H1 (cell line): ENCODE data around the gene IPO11. TPM values are rescaled to one million over a fixed set of nuclear protein-coding genes. Genes with fewer than 3 reads are reported as not detected.

Experiments
- ASH2L ChIP-seq: fragments of 200-600, 300-600 bp; sonication (generic); IDR thresholded peaks from one replicate; pipeline ENCODE4 v1.7.1; 2017; ENCODE audit warnings: low read length
- FOSL1 ChIP-seq: IDR thresholded peaks from 2 replicates; pipeline ENCODE4 v1.6.1; 2011; ENCODE audit warnings: mild to moderate bottlenecking, low read depth, low read length, moderate library complexity; ENCODE audit not compliant: insufficient read depth
- GTF2F1 ChIP-seq: IDR thresholded peaks from 2 replicates; pipeline ENCODE4 v1.6.1; 2012; ENCODE audit warnings: low read depth, low read length, improper control_type of control experiment, borderline replicate concordance
- MAFK ChIP-seq: IDR thresholded peaks from 2 replicates; pipeline ENCODE4 v1.6.1; 2012; ENCODE audit warnings: low read depth, mild to moderate bottlenecking, improper control_type of control experiment, low read length
- RAD21 ChIP-seq, 2 experiments: IDR thresholded peaks in 1 of 2; conservative IDR thresholded peaks in 1 of 2; 2 replicates each; pipeline ENCODE4 v1.6.1; 2011; ENCODE audit warnings: low read depth in 2 of 2, low read length in 2 of 2, improper control_type of control experiment in 1 of 2, inconsistent platforms in 1 of 2, mild to moderate bottlenecking in 1 of 2, moderate library complexity in 1 of 2
- SAP30 ChIP-seq: fragments of 300-600 bp; sonication (generic); IDR thresholded peaks from 2 replicates; pipeline ENCODE4 v1.7.1; 2012; ENCODE audit warnings: low read length, moderate library complexity, mild to moderate bottlenecking, inconsistent platforms; ENCODE audit not compliant: insufficient read depth, insufficient replicate concordance
- SRF ChIP-seq: IDR thresholded peaks from 2 replicates; pipeline ENCODE4 v1.6.1; 2011; ENCODE audit warnings: mild to moderate bottlenecking, low read depth, low read length, moderate library complexity
- TAF1 ChIP-seq: IDR thresholded peaks from 2 replicates; pipeline ENCODE4 v1.6.1; 2011; ENCODE audit warnings: mild to moderate bottlenecking, low read depth, low read length
- polyA plus RNA-seq, 7 experiments: library from polyadenylated mRNA; depleted of rRNA in 3 of 7; stranded (reverse) in 5 of 7; unstranded in 2 of 7; fragments of >200 nt in 5 of 7; fragments of 200-250 nt in 2 of 7; gene quantifications; 1 replicate in 5 of 7; 2 replicates in 1 of 7; 4 replicates in 1 of 7; pipeline versions ENCODE4 v1.2.1 to v1.2.3, GENCODE V29; 2011 to 2013; ENCODE audit warnings: missing spikeins in 2 of 7, mixed read lengths in 2 of 7
- total RNA-seq: library from RNA; stranded (reverse); fragmentation: NEBNext Ultra II Directional; extraction: Animal tissue kit (Norgen Biotek cat#: 25700); gene quantifications from 2 replicates; pipeline ENCODE4 v1.2.1, GENCODE V29; 2021
- TF ChIP-seq, protein P1 (sequence below): fragments of 300-600 bp; sonication (generic); IDR thresholded peaks from 2 replicates; pipeline ENCODE4 v1.7.1; 2012; ENCODE audit warnings: low read length, moderate library complexity, mild to moderate bottlenecking, inconsistent platforms; ENCODE audit not compliant: insufficient replicate concordance

The IPO11 gene
- total and polyA plus RNA-seq, 2 of the 8 experiments (the other 6 are each of a cell fraction or from before 2014, with no cell fraction given), result 23.6 to 64.4 TPM

DNA sequence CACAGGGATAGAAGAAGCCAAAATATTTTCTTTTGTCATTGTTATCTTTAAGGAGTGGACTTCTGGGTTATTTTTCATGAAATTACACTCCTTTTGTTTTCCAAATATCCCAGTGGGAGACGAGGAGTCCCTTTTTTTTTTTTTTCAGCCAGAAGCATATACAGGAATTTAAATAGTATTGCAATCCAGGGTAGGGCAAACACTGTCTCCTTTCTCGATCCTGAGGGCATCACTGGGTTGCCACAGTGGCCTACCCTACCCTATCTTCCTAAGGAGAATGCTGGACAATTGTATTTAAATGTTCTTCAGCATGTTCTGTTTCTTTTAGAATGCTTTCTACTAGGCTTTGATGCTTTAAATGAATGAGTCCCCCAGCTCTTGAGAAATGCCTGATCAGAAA is 214.0 kb downstream of the IPO11 start (continued):
- TF ChIP-seq, protein P1, sequence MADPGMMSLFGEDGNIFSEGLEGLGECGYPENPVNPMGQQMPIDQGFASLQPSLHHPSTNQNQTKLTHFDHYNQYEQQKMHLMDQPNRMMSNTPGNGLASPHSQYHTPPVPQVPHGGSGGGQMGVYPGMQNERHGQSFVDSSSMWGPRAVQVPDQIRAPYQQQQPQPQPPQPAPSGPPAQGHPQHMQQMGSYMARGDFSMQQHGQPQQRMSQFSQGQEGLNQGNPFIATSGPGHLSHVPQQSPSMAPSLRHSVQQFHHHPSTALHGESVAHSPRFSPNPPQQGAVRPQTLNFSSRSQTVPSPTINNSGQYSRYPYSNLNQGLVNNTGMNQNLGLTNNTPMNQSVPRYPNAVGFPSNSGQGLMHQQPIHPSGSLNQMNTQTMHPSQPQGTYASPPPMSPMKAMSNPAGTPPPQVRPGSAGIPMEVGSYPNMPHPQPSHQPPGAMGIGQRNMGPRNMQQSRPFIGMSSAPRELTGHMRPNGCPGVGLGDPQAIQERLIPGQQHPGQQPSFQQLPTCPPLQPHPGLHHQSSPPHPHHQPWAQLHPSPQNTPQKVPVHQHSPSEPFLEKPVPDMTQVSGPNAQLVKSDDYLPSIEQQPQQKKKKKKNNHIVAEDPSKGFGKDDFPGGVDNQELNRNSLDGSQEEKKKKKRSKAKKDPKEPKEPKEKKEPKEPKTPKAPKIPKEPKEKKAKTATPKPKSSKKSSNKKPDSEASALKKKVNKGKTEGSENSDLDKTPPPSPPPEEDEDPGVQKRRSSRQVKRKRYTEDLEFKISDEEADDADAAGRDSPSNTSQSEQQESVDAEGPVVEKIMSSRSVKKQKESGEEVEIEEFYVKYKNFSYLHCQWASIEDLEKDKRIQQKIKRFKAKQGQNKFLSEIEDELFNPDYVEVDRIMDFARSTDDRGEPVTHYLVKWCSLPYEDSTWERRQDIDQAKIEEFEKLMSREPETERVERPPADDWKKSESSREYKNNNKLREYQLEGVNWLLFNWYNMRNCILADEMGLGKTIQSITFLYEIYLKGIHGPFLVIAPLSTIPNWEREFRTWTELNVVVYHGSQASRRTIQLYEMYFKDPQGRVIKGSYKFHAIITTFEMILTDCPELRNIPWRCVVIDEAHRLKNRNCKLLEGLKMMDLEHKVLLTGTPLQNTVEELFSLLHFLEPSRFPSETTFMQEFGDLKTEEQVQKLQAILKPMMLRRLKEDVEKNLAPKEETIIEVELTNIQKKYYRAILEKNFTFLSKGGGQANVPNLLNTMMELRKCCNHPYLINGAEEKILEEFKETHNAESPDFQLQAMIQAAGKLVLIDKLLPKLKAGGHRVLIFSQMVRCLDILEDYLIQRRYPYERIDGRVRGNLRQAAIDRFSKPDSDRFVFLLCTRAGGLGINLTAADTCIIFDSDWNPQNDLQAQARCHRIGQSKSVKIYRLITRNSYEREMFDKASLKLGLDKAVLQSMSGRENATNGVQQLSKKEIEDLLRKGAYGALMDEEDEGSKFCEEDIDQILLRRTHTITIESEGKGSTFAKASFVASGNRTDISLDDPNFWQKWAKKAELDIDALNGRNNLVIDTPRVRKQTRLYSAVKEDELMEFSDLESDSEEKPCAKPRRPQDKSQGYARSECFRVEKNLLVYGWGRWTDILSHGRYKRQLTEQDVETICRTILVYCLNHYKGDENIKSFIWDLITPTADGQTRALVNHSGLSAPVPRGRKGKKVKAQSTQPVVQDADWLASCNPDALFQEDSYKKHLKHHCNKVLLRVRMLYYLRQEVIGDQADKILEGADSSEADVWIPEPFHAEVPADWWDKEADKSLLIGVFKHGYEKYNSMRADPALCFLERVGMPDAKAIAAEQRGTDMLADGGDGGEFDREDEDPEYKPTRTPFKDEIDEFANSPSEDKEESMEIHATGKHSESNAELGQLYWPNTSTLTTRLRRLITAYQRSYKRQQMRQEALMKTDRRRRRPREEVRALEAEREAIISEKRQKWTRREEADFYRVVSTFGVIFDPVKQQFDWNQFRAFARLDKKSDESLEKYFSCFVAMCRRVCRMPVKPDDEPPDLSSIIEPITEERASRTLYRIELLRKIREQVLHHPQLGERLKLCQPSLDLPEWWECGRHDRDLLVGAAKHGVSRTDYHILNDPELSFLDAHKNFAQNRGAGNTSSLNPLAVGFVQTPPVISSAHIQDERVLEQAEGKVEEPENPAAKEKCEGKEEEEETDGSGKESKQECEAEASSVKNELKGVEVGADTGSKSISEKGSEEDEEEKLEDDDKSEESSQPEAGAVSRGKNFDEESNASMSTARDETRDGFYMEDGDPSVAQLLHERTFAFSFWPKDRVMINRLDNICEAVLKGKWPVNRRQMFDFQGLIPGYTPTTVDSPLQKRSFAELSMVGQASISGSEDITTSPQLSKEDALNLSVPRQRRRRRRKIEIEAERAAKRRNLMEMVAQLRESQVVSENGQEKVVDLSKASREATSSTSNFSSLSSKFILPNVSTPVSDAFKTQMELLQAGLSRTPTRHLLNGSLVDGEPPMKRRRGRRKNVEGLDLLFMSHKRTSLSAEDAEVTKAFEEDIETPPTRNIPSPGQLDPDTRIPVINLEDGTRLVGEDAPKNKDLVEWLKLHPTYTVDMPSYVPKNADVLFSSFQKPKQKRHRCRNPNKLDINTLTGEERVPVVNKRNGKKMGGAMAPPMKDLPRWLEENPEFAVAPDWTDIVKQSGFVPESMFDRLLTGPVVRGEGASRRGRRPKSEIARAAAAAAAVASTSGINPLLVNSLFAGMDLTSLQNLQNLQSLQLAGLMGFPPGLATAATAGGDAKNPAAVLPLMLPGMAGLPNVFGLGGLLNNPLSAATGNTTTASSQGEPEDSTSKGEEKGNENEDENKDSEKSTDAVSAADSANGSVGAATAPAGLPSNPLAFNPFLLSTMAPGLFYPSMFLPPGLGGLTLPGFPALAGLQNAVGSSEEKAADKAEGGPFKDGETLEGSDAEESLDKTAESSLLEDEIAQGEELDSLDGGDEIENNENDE, result no peak
- no peak for TF ChIP-seq GTF2F1
- no peak for TF ChIP-seq ASH2L
- no peak for TF ChIP-seq FOSL1
- TF ChIP-seq RAD21 (IDR thresholded peaks at IDR 0.05 in 1 of 2, conservative IDR thresholded peaks at IDR 0.05 in 1 of 2; ENCODE audit: low read depth in 2 of 2, low read length in 2 of 2), result no peak
- no peak for TF ChIP-seq SRF
- TF ChIP-seq MAFK, result no peak
- TF ChIP-seq TAF1, result no peak
- no peak for TF ChIP-seq SAP30
